ENCODE results near the gene SELENOP. TPM values are rescaled to one million over a fixed set of nuclear protein-coding genes. Genes with fewer than 3 reads are reported as not detected.

The SELENOP gene
- total and polyA plus RNA-seq, 2 experiments from 2014 or later: 3,137 to 5,946 TPM

DNA sequence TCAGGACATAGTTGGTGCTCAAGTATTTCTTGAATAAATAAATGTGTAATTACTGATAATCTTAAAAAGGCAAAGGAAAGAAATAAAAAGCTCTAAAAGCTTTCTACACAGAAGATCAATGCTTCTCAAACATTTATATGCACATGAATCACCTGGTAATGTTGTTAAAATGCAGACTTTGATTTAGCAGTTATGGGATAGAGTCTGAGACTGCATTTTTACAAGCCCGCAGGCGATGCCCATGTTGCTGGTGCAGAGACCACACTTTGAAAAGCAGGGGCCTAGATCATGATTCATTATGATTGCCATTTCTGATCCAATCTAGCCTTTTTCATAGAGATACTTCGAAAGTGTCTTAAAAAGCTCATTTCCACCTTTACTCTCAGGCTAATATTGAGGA is 58.6 kb downstream of the SELENOP start:
- WGBS (ENCODE audit: low lambda C conversion rate, missing lambda C conversion rate): 46% methylated on average over 3 of the region's 3 CpGs
- no peak overlapping the region for H3K4me2 ChIP-seq
- H3K9me3 ChIP-seq (ENCODE audit: low read depth): no peaks in the 10 kb centered on the region

DNA sequence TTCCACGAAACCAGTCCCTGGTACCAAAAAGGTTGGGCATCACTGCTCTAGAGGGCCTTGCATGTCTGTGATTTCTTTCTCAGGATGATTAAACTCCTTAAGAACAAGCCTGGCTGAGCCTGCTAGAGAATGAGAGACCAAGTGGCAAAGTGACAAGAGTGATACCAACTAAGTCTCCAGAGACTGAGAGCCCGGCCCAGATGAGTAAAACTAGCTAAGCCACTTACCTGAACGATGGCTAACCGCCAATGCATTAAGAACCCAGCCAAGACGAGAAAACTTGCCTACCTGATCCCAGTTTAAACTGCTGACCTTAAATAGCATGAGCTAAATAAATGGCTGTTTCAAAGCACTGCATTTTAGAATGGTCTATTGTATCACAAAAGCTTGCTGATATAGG is 60.6 kb downstream of the SELENOP start:
- Histone ChIP-seq H3K4me3 (no peak overlapping the region), H3K9me2 (replicated peaks; ENCODE audit: insufficient read depth) (no peaks in the 10 kb centered on the region), H3K9me3 (ENCODE audit: low read depth) (no peaks in the 10 kb centered on the region), H3K27ac (no peak overlapping the region), H3K4me1 (ENCODE audit: insufficient read depth) (no peaks in the 10 kb centered on the region), H3K36me3 (replicated peaks; ENCODE audit: insufficient read depth, low read depth) (no peaks in the 10 kb centered on the region), H2AFZ (no peak overlapping the region), H3K4me2 (no peak overlapping the region), H3K27me3 (no peaks in the 10 kb centered on the region), H4K20me1 (ENCODE audit: insufficient read depth, poor library complexity, severe bottlenecking) (no peaks in the 10 kb centered on the region), H3K79me2 (no peaks in the 10 kb centered on the region)
- TF ChIP-seq, protein P1, sequence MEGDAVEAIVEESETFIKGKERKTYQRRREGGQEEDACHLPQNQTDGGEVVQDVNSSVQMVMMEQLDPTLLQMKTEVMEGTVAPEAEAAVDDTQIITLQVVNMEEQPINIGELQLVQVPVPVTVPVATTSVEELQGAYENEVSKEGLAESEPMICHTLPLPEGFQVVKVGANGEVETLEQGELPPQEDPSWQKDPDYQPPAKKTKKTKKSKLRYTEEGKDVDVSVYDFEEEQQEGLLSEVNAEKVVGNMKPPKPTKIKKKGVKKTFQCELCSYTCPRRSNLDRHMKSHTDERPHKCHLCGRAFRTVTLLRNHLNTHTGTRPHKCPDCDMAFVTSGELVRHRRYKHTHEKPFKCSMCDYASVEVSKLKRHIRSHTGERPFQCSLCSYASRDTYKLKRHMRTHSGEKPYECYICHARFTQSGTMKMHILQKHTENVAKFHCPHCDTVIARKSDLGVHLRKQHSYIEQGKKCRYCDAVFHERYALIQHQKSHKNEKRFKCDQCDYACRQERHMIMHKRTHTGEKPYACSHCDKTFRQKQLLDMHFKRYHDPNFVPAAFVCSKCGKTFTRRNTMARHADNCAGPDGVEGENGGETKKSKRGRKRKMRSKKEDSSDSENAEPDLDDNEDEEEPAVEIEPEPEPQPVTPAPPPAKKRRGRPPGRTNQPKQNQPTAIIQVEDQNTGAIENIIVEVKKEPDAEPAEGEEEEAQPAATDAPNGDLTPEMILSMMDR (IDR thresholded peaks at IDR 0.05; ENCODE audit: poor library complexity): no peak
- TF ChIP-seq EZH2 (IDR thresholded peaks at IDR 0.05; ENCODE audit: borderline replicate concordance) (no peak), EZH2phosphoT487 (IDR thresholded peaks at IDR 0.05; ENCODE audit: low read depth, severe bottlenecking, unreplicated experiment) (no peak)
- 80% methylated on average over 5 of the region's 5 CpGs for WGBS (ENCODE audit: low lambda C conversion rate, missing lambda C conversion rate)
- no peak for DNase-seq (ENCODE audit: low spot score)

More for the DNA sequence above, 58.6 kb downstream of the SELENOP start:
- Histone ChIP-seq H3K4me1 (ENCODE audit: insufficient read depth) (no peaks in the 10 kb centered on the region), H3K27ac (no peak overlapping the region), H4K20me1 (ENCODE audit: insufficient read depth, poor library complexity, severe bottlenecking) (no peaks in the 10 kb centered on the region), H3K36me3 (replicated peaks; ENCODE audit: insufficient read depth, low read depth) (no peaks in the 10 kb centered on the region), H2AFZ (no peak overlapping the region), H3K27me3 (no peaks in the 10 kb centered on the region), H3K9me2 (replicated peaks; ENCODE audit: insufficient read depth) (no peaks in the 10 kb centered on the region), H3K4me3 (no peak overlapping the region), H3K79me2 (no peaks in the 10 kb centered on the region)
- DNase-seq (ENCODE audit: low spot score): no peak
- TF ChIP-seq EZH2 (IDR thresholded peaks at IDR 0.05; ENCODE audit: borderline replicate concordance) (no peak), EZH2phosphoT487 (IDR thresholded peaks at IDR 0.05; ENCODE audit: low read depth, severe bottlenecking, unreplicated experiment) (no peak)
- TF ChIP-seq, protein P1 (IDR thresholded peaks at IDR 0.05; ENCODE audit: poor library complexity): no peak

DNA sequence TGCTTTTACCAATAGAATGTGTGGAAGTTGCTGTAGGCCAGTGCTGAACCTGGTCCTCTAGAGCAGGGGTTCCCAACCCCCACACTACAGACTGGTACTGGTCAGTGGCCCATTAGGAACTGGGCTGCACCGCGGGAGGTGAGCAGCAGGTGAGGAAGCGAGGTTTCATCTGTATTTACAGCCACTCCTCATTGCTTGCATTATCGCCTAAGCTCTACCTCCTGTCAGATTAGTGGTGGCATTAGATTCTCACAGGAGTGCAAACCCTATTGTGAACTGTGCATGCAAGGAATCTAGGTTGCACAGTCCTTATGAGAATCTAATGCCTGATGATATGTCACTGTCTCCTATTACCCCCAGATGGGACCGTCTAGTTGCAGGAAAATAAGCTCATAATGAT is 61.2 kb downstream of the SELENOP start:
- Histone ChIP-seq H3K27ac (no peak overlapping the region), H3K27me3 (no peaks in the 10 kb centered on the region), H3K9me3 (ENCODE audit: low read depth) (no peaks in the 10 kb centered on the region), H3K4me1 (ENCODE audit: insufficient read depth) (no peaks in the 10 kb centered on the region), H3K9me2 (replicated peaks; ENCODE audit: insufficient read depth) (no peaks in the 10 kb centered on the region), H3K4me2 (no peak overlapping the region), H3K4me3 (no peak overlapping the region), H4K20me1 (ENCODE audit: insufficient read depth, poor library complexity, severe bottlenecking) (no peaks in the 10 kb centered on the region), H3K36me3 (replicated peaks; ENCODE audit: insufficient read depth, low read depth) (no peaks in the 10 kb centered on the region), H3K79me2 (no peaks in the 10 kb centered on the region), H2AFZ (no peak overlapping the region)
- no peak for DNase-seq (ENCODE audit: low spot score)
- 91% methylated on average over 5 of the region's 5 CpGs for WGBS (ENCODE audit: low lambda C conversion rate, missing lambda C conversion rate)
- TF ChIP-seq EZH2phosphoT487 (IDR thresholded peaks at IDR 0.05; ENCODE audit: low read depth, severe bottlenecking, unreplicated experiment): no peak
- TF ChIP-seq, protein P1 (IDR thresholded peaks at IDR 0.05; ENCODE audit: poor library complexity): no peak
- no peak for TF ChIP-seq EZH2 (IDR thresholded peaks at IDR 0.05; ENCODE audit: borderline replicate concordance)

Other genes starting within 250 kb of the SELENOP start
- 1.8 and 2.0 TPM in 2 replicates for gene CCDC152, start 55.1 kb downstream of the SELENOP start, total RNA-seq
- 26.4 and 46.1 TPM in 2 replicates for gene CCDC152, start 55.1 kb downstream of the SELENOP start, polyA plus RNA-seq
- 0.93 and 4.4 TPM in 2 replicates for gene ANXA2R, start 228.4 kb upstream of the SELENOP start, total RNA-seq
- 3.2 and 4.5 TPM in 2 replicates for gene ANXA2R, start 228.4 kb upstream of the SELENOP start, polyA plus RNA-seq

All from hepatocyte (in vitro differentiated cells).